ENCODE results near the gene ACAD8. TPM values are rescaled to one million over a fixed set of nuclear protein-coding genes. Genes with fewer than 3 reads are reported as not detected.
A peak's percentile ranks its signal among the peaks of the same experiment; 100 is the strongest.

ACAD8 gene
- total RNA-seq, 4 donors from 2014 or later: 46.3 to 71.2 (median 59.8) TPM

GRCh38 chr11:134246678-134247077 is 6.7 kb upstream of the ACAD8 start:
- TF ChIP-seq POLR2AphosphoS5 (IDR thresholded peaks at IDR 0.05) (no peak), CTCF (IDR thresholded peaks at IDR 0.05) (no peak), EP300 (IDR thresholded peaks at IDR 0.05) (no peak), POLR2A (IDR thresholded peaks at IDR 0.05) (no peak)
- DNase-seq (ENCODE audit: low spot score in 2 of 2): no peak
- no peaks in the 10 kb centered on the region for H3K27me3 ChIP-seq
- WGBS: 84% methylated on average over 4 of the region's 4 CpGs
- H3K4me1 ChIP-seq: peaks cover 5% of the 10 kb centered on the region
- H3K36me3 ChIP-seq: peaks cover 87% of the 10 kb centered on the region
- H3K9me3 ChIP-seq: no peaks in the 10 kb centered on the region
- no peak overlapping the region for H3K4me3 ChIP-seq
- H3K27ac ChIP-seq: no peak overlapping the region

GRCh38 chr11:134248910-134249480 is 4.4 kb upstream of the ACAD8 start:
- no peak overlapping the region for H3K27ac ChIP-seq
- H3K4me1 ChIP-seq: peaks cover 18% of the 10 kb centered on the region
- no peak overlapping the region for H3K4me3 ChIP-seq
- H3K9me3 ChIP-seq: no peaks in the 10 kb centered on the region
- TF ChIP-seq POLR2AphosphoS5 (IDR thresholded peaks at IDR 0.05): no peak
- no peak for TF ChIP-seq EP300 (IDR thresholded peaks at IDR 0.05)
- TF ChIP-seq CTCF (IDR thresholded peaks at IDR 0.05): no peak
- TF ChIP-seq POLR2A (IDR thresholded peaks at IDR 0.05): no peak
- WGBS: 65% methylated on average over 7 of the region's 7 CpGs
- no peak for DNase-seq (ENCODE audit: low spot score in 2 of 2)
- no peaks in the 10 kb centered on the region for H3K27me3 ChIP-seq
- peaks cover 64% of the 10 kb centered on the region for H3K36me3 ChIP-seq

- no peak overlapping the region for H3K4me3 ChIP-seq
- no peaks in the 10 kb centered on the region for H3K27me3 ChIP-seq
- no peak for DNase-seq (ENCODE audit: low spot score in 2 of 2)
- H3K4me1 ChIP-seq: peaks cover 29% of the 10 kb centered on the region
- H3K9me3 ChIP-seq: no peaks in the 10 kb centered on the region
- TF ChIP-seq CTCF (IDR thresholded peaks at IDR 0.05) (no peak), POLR2A (IDR thresholded peaks at IDR 0.05) (no peak), EP300 (IDR thresholded peaks at IDR 0.05) (no peak), POLR2AphosphoS5 (IDR thresholded peaks at IDR 0.05) (no peak)
- peaks cover 52% of the 10 kb centered on the region for H3K36me3 ChIP-seq
- no peak overlapping the region for H3K27ac ChIP-seq
- 86% methylated on average over 3 of the region's 3 CpGs for WGBS
These were observed 3.1 kb upstream of the ACAD8 start for GRCh38 chr11:134250246-134250645.

- 95% methylated on average over 2 of the region's 2 CpGs for WGBS
- no peak overlapping the region for H3K27ac ChIP-seq
- TF ChIP-seq POLR2AphosphoS5 (IDR thresholded peaks at IDR 0.05) (no peak), POLR2A (IDR thresholded peaks at IDR 0.05) (no peak), EP300 (IDR thresholded peaks at IDR 0.05) (no peak), CTCF (IDR thresholded peaks at IDR 0.05) (no peak)
- no peak overlapping the region for H3K4me3 ChIP-seq
- H3K4me1 ChIP-seq: peaks cover 30% of the 10 kb centered on the region
- peaks cover 47% of the 10 kb centered on the region for H3K36me3 ChIP-seq
- H3K27me3 ChIP-seq: no peaks in the 10 kb centered on the region
- DNase-seq (ENCODE audit: low spot score in 2 of 2): no peak
- no peaks in the 10 kb centered on the region for H3K9me3 ChIP-seq
These were observed 2.7 kb upstream of the ACAD8 start for GRCh38 chr11:134250675-134251074.

- H3K9me3 ChIP-seq: no peaks in the 10 kb centered on the region
- peak overlapping the region; percentile 90 for H3K4me3 ChIP-seq
- DNase-seq (ENCODE audit: low spot score in 2 of 2): no peak
- H3K4me1 ChIP-seq: peaks cover 30% of the 10 kb centered on the region
- H3K36me3 ChIP-seq: peaks cover 35% of the 10 kb centered on the region
- 5% methylated on average over 27 of the region's 27 CpGs for WGBS
- TF ChIP-seq POLR2AphosphoS5 (IDR thresholded peaks at IDR 0.05) (no peak), CTCF (IDR thresholded peaks at IDR 0.05) (no peak), EP300 (IDR thresholded peaks at IDR 0.05) (no peak), POLR2A (IDR thresholded peaks at IDR 0.05) (no peak)
- H3K27me3 ChIP-seq: no peaks in the 10 kb centered on the region
- H3K27ac ChIP-seq: peak overlapping the region; percentile 74
These were observed 801 bp upstream of the ACAD8 start for GRCh38 chr11:134252346-134253187.

Data from suprapubic skin (tissue), 4 donors.